ENCODE results near the gene CCDC137. TPM values are rescaled to one million over a fixed set of nuclear protein-coding genes. Genes with fewer than 3 reads are reported as not detected.

The CCDC137 gene
- total and polyA plus RNA-seq, 2 of the 13 experiments (the other 11 are each of a cell fraction or from before 2014, with no cell fraction given), result 14.6 to 39.1 TPM

GRCh38 chr17:81713556-81714411 is 47.2 kb downstream of the CCDC137 start (continued):
- peak; percentile 88; the same call in 1 of the 2 replicates for TF ChIP-seq ZNF281 (CRISPR knock-in tag; IDR thresholded peaks at IDR 0.05; ENCODE audit: borderline replicate concordance)
- TF ChIP-seq ZNF883 (CRISPR knock-in tag; IDR thresholded peaks at IDR 0.05; ENCODE audit: not compliant biosample characterization), result no peak
- no peak for TF ChIP-seq FOXK2 (IDR thresholded peaks at IDR 0.05)
- peak; percentile 90 for TF ChIP-seq PHF5A (CRISPR knock-in tag; IDR thresholded peaks at IDR 0.05; ENCODE audit: low read depth, unreplicated experiment)
- TF ChIP-seq ARHGAP35 (CRISPR knock-in tag; IDR thresholded peaks at IDR 0.05; ENCODE audit: borderline replicate concordance), result no peak; the same call in 1 of the 2 replicates
- TF ChIP-seq ARNTL (CRISPR knock-in tag; IDR thresholded peaks at IDR 0.05), result peak; percentile 79; the same call in 1 of the 2 replicates
- no peak for TF ChIP-seq RFX3 (CRISPR knock-in tag; IDR thresholded peaks at IDR 0.05)
- TF ChIP-seq POGK (CRISPR knock-in tag; conservative IDR thresholded peaks at IDR 0.05), result peak; percentile 89
- peak; percentile 97 for TF ChIP-seq PATZ1 (CRISPR knock-in tag; IDR thresholded peaks at IDR 0.05)
- TF ChIP-seq E2F5 (CRISPR knock-in tag; conservative IDR thresholded peaks at IDR 0.05), result peak; percentile 66; the same call in 1 of the 2 replicates
- no peak for TF ChIP-seq ZNF513 (CRISPR knock-in tag; conservative IDR thresholded peaks at IDR 0.05)
- peak; percentile 91 for TF ChIP-seq ZGPAT (CRISPR knock-in tag; IDR thresholded peaks at IDR 0.05)
- TF ChIP-seq ZBTB34 (CRISPR knock-in tag; IDR thresholded peaks at IDR 0.05), result peak; percentile 58; the same call in 1 of the 2 replicates
- TF ChIP-seq RARA (CRISPR knock-in tag; IDR thresholded peaks at IDR 0.05), result peak; percentile 49
- no peak for TF ChIP-seq RFX1 (IDR thresholded peaks at IDR 0.05)
